Natural killer cell (primary cell): ENCODE results near the gene GRXCR2. TPM values are rescaled to one million over a fixed set of nuclear protein-coding genes. Genes with fewer than 3 reads are reported as not detected.

ENCODE experiments used
- ATAC-seq, 3 donors: fragments of 150-1000 bp in 2 of 3; fragments of 200-7000 bp in 1 of 3; cut with Tn5 transposase; 1 replicate in 1 of 3; 2 replicates in 2 of 3; pipeline ENCODE4 v1.10.0; 2021; ENCODE audit warnings: mild to moderate bottlenecking in 2 of 3, moderate library complexity in 2 of 3
- DNase-seq, 2 donors: peaks; one replicate each; pipeline versions ENCODE4 v3.0.0 to v3.0.0-alpha.2; 2013 to 2021; ENCODE audit warnings: mixed read lengths in 1 of 2
- H3K27ac ChIP-seq: one replicate; pipeline ENCODE4 v1.5.1; 2013; ENCODE audit warnings: mild to moderate bottlenecking, low read length
- H3K27me3 ChIP-seq: one replicate; pipeline ENCODE4 v1.6.1; 2013; ENCODE audit warnings: low read length; ENCODE audit not compliant: control insufficient read depth, insufficient read depth
- H3K36me3 ChIP-seq: one replicate; pipeline ENCODE4 v1.6.1; 2013; ENCODE audit warnings: low read length; ENCODE audit not compliant: control insufficient read depth, insufficient read depth
- H3K4me1 ChIP-seq: one replicate; pipeline ENCODE4 v1.6.1; 2013; ENCODE audit warnings: low read length; ENCODE audit not compliant: control insufficient read depth, insufficient read depth
- H3K4me3 ChIP-seq: one replicate; pipeline ENCODE4 v1.5.1; 2013; ENCODE audit warnings: low read length
- H3K9me3 ChIP-seq: one replicate; pipeline ENCODE4 v1.6.1; 2013; ENCODE audit warnings: low read length; ENCODE audit not compliant: control insufficient read depth, insufficient read depth
- H3K27ac Mint-ChIP-seq, 2 donors: one replicate each; pipeline ENCODE4 v1.8.0; 2022; ENCODE audit warnings: mild to moderate bottlenecking in 2 of 2, mixed read lengths in 2 of 2, moderate library complexity in 1 of 2
- H3K27me3 Mint-ChIP-seq, 2 donors: one replicate each; pipeline ENCODE4 v1.8.0; 2022; ENCODE audit warnings: low read depth in 2 of 2, mixed read lengths in 2 of 2
- H3K36me3 Mint-ChIP-seq: one replicate; pipeline ENCODE4 v1.8.0; 2022; ENCODE audit warnings: mixed read lengths
- H3K4me1 Mint-ChIP-seq, 2 donors: one replicate each; pipeline ENCODE4 v1.8.0; 2022; ENCODE audit warnings: mixed read lengths in 2 of 2
- H3K4me3 Mint-ChIP-seq: one replicate; pipeline ENCODE4 v1.8.0; 2022; ENCODE audit warnings: mild to moderate bottlenecking, moderate library complexity, mixed read lengths
- H3K9me3 Mint-ChIP-seq, 2 donors: one replicate each; pipeline ENCODE4 v1.8.0; 2022; ENCODE audit warnings: mixed read lengths in 2 of 2
- CTCF ChIP-seq: fragments of 200-600 bp; IDR thresholded peaks from one replicate; pipeline ENCODE4 v1.8.0; 2022; ENCODE audit warnings: antibody characterized with exemption
- WGBS: methylation state at CpG from one replicate; pipeline ENCODE4 v1.1.7; 2013; ENCODE audit warnings: missing lambda C conversion rate; ENCODE audit not compliant: insufficient coverage; 5-methylcytosine and 5-hydroxymethylcytosine counted together
- intact Hi-C: fragments of 100-400 bp; cut with micrococcal nuclease; formaldehyde crosslinking; loops from one replicate; pipeline ENCODE4 v1.14.2; 2022
- total RNA-seq, 4 donors: library from RNA; stranded (reverse); fragments of 120-200 nt in 1 of 4; gene quantifications; one replicate each; pipeline versions ENCODE4 v1.2.3 to v1.2.4, GENCODE V29; 2013 to 2022

GRXCR2 gene
- total RNA-seq, 3 donors from 2014 or later (not counting 1 experiment from before 2014, with no cell fraction given): not detected

- Histone ChIP-seq H3K27me3 (no peaks in the 10 kb centered on the region), H3K4me3 (no peak overlapping the region), H3K27ac (no peak overlapping the region), H3K9me3 (no peaks in the 10 kb centered on the region), H3K36me3 (no peaks in the 10 kb centered on the region), H3K4me1 (no peaks in the 10 kb centered on the region)
- peak in 1 of 2 donors; percentile 52 for DNase-seq
- WGBS: 100% methylated on average over 1 of the region's 3 CpGs
- Mint-ChIP-seq H3K4me3 (no peak overlapping the region), H3K27ac (no peak overlapping the region), H3K27me3 (no peaks in the 10 kb centered on the region), H3K36me3 (no peaks in the 10 kb centered on the region), H3K9me3 (no peaks in the 10 kb centered on the region), H3K4me1 (peaks cover 0 to 4% of the 10 kb centered on the region in 2 donors)
- intact Hi-C loops: no loop called here
- peak; percentile 56 for TF ChIP-seq CTCF
- peak in 1 of 3 donors; percentile 56 for ATAC-seq
Measured at GRCh38 chr5:145825751-145826180, 47.0 kb downstream of the GRXCR2 start.

- no peak for DNase-seq
- WGBS: 76% methylated on average over 4 of the region's 4 CpGs
Measured at GRCh38 chr5:145824040-145824439, 48.8 kb downstream of the GRXCR2 start.

GRCh38 chr5:145818604-145819003, 54.2 kb downstream of the GRXCR2 start:
- intact Hi-C loops: no loop called here
- DNase-seq: no peak
- Histone ChIP-seq H3K9me3 (no peaks in the 10 kb centered on the region), H3K27me3 (no peaks in the 10 kb centered on the region), H3K4me1 (no peaks in the 10 kb centered on the region), H3K36me3 (no peaks in the 10 kb centered on the region), H3K27ac (no peak overlapping the region), H3K4me3 (no peak overlapping the region)
- no peak for ATAC-seq
- H3K27me3 Mint-ChIP-seq: no peaks in the 10 kb centered on the region
- no peak overlapping the region for H3K27ac Mint-ChIP-seq
- H3K36me3 Mint-ChIP-seq: no peaks in the 10 kb centered on the region
- WGBS: 94% methylated on average over 2 of the region's 4 CpGs
- TF ChIP-seq CTCF: no peak
- H3K4me3 Mint-ChIP-seq: no peak overlapping the region
- no peaks in the 10 kb centered on the region for H3K9me3 Mint-ChIP-seq
- H3K4me1 Mint-ChIP-seq: no peaks in the 10 kb centered on the region

More at GRCh38 chr5:145824040-145824439, 48.8 kb downstream of the GRXCR2 start:
- Histone ChIP-seq H3K9me3 (no peaks in the 10 kb centered on the region), H3K4me1 (no peaks in the 10 kb centered on the region), H3K27me3 (no peaks in the 10 kb centered on the region), H3K36me3 (no peaks in the 10 kb centered on the region), H3K27ac (no peak overlapping the region), H3K4me3 (no peak overlapping the region)
- Mint-ChIP-seq H3K27ac (no peak overlapping the region), H3K4me1 (no peaks in the 10 kb centered on the region), H3K4me3 (no peak overlapping the region), H3K27me3 (no peaks in the 10 kb centered on the region), H3K36me3 (no peaks in the 10 kb centered on the region), H3K9me3 (no peaks in the 10 kb centered on the region)
- intact Hi-C loops: no loop called here
- no peak for TF ChIP-seq CTCF
- no peak for ATAC-seq

GRCh38 chr5:145812877-145813276, 59.9 kb downstream of the GRXCR2 start:
- Mint-ChIP-seq H3K4me3 (no peak overlapping the region), H3K4me1 (no peaks in the 10 kb centered on the region), H3K36me3 (no peaks in the 10 kb centered on the region), H3K27ac (no peak overlapping the region), H3K9me3 (no peaks in the 10 kb centered on the region), H3K27me3 (no peaks in the 10 kb centered on the region)
- no peak overlapping the region for H3K27ac ChIP-seq
- H3K36me3 ChIP-seq: no peaks in the 10 kb centered on the region
- no peaks in the 10 kb centered on the region for H3K4me1 ChIP-seq
- H3K4me3 ChIP-seq: no peak overlapping the region
- no peaks in the 10 kb centered on the region for H3K27me3 ChIP-seq
- ATAC-seq: no peak
- no peak for TF ChIP-seq CTCF
- H3K9me3 ChIP-seq: no peaks in the 10 kb centered on the region
- 58% methylated on average over 1 of the region's 1 CpG for WGBS
- intact Hi-C loops: no loop called here
- no peak for DNase-seq
